GM19035 (cell line): Measurements from ENCODE around the gene USHBP1.

Experiments
- ATAC-seq: cut with Tn5 transposase; IDR thresholded peaks from one replicate; pipeline ENCODE4 v1.9.1; 2021; ENCODE audit not compliant: unreplicated experiment

Gene USHBP1

DNA sequence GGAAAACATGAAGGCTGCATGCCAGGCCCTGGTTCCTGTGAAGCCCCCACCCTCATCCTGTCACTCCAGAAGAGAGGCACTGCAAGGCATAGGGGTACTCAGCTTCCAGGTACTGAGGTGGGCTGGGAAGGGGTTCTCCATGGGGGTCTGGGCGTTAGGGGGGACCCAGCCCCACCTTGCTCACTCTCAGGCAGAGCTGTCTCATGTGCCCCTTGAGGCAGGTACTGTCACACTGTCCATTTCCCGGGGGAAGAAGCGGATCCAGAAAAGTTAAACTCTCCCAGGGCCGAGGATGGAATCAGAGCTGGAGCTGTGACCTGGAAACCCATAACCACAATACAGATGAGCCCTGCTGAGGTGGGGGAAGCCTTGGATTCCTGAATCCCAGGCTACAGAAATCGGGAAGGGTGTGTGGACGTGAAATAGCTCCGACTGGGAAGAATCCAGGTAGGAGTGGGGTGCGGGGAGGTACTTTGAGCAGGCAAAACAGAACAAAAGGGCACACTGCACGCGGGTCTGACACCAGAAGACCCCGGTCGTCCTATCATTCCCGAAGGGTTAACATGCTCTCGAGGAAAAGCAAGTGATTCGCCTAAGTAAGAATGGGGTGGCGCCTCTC is 49.9 kb downstream of the USHBP1 start:
- no peak for ATAC-seq

DNA sequence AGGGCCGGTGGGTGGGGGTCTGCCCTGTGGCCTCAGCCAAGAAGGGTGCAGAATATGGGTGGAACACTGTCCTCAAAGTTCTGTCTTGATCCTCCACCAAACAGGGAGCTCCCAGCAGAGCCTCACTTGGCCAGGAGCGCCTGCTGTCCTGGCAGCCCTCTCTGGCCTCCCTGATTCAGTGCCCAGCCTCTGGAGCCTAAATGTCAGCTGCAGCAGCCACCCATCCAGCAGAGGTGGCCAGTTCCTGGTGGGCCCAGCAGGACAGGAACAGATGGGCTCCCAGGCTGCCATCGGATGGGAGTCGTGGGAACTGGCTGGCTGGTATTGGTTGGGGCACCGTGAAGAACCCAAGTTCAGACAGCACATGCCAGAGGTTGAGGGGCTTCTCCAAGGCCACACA is 51.2 kb downstream of the USHBP1 start:
- ATAC-seq, result no peak

DNA sequence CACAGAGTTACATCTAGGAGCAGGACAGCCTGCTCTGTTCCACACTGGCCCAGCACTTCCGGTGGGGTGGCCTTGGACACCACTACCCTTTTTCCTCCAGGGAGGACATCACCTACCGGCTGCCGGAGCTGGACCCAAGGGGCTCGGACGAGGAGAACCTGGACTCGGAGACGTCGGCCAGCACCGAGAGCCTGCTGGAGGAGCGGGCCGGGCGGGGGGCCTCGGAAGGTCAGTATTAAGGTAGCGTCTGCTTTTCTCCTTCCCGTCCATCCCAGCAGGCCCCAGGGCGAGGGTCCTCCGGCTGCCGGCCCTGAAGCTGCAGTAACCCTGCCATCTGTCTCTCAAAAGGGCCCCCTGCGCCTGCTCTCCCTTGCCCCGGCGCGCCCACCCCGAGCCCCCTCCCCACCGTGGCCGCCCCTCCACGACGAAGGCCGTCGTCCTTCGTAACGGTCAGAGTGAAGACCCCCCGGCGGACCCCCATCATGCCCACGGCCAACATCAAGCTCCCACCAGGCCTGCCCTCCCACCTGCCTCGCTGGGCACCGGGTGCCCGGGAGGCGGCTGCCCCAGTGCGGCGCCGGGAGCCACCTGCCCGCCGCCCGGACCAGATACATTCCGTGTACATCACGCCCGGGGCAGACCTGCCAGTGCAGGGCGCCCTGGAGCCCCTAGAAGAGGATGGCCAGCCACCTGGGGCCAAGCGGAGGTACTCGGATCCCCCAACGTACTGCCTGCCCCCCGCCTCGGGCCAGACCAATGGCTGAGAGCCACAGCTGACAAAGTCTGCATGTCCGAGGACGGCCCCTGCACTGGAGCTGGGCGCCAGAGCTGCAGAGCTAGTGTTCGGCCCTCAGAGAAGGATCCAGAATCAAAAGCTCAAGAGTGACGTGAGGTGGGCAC is 52.7 kb downstream of the USHBP1 start:
- ATAC-seq, result no peak

DNA sequence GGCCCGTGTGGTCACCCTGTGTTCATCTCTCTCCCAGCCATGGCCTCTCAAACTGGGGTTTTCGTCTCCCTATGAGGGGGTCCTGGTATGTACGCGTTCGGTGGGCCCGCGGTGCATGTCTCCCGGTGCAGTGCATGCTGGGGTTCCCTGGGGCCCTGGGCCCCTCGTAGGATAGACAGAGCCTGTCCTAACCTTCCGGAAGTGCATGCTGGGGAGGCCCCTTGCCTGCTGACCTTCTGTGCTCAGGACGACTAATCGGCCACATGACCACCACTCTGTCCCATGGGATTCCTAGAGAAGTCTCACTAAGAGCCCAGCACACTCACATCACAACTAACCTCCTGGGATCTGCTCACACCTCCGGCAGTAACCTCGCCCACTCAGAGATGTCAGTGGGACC is 54.2 kb downstream of the USHBP1 start:
- ATAC-seq, result no peak

DNA sequence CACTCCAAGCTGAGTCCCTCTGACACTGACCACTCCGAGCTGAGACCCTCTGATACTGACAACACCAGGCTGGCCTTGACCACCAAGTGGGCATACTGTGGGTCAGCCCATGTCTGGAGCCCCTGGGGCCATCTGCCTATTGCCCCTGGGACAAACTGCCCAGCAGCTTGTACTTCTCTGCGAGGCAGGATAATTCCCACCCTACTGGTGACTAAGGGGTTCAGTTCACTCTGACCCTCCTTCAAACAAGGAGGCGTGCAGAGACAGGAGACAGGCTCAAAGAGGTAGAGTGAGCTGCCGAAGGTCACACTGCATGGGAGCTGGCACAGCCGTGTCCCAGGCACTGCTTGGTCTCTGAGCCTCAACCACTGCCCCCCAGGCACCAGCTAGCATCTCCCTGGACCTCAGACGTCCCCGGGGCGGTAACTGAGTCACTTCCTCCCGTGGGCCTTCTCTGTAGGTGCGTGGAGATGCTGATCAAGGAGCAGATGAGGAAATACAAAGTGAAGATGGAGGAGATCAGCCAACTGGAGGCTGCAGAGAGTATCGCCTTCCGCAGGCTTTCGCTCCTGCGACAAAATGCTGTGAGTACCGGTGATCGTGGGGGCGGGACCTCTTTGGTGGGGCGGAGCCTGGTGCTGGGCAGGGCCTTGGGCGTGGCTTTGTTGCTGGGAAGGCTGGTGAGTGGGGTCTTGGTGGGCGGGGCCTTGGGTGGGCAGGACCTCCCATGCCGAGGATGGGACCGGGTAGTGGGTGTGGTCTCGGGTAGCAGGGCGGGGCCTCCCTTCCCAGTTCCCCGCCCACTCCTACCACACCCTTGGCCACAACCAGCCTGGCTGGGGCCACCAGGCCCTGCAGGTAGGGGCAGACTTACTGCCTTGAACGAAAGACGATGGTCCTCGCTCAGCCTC is 55.2 kb downstream of the USHBP1 start:
- ATAC-seq, result peak; percentile 44

DNA sequence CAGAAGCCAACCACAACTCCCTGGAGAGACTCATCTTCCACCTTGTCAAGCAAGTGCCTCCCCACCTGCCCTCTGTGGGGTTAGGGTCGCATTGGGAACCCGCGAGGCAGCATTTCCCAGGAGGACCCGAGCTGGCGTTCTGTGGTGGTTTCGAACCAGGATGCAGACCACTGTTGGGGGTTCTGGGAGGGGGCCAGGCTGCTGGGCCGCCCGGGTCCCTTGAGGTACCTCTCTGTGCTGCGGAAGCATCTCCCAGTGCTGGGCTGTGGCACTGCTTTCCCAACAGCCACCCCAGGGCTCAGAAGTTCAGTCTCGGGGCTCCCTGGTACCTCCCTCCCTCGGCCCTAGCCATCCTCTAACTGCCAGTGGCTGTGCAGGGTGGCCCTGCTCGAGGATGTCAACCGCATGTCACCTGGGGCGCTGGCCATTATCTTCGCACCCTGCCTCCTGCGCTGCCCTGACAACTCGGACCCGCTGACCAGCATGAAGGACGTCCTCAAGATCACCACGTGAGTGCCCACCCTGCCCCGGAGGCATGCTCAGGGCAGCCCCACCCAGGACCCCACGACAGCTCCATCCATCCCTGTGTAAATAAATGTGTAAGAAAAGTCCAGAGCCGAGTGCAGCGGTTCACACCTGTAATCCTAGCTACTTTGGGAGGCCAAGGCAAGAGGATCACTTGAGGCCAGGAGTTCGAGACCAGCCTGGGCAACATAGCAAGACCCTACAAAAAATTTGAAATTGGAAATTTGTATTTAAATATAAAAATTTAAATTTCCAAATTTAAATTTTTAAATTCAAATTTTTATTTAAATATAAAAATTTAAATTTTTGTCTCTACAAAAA is 57.6 kb downstream of the USHBP1 start:
- no peak for ATAC-seq

DNA sequence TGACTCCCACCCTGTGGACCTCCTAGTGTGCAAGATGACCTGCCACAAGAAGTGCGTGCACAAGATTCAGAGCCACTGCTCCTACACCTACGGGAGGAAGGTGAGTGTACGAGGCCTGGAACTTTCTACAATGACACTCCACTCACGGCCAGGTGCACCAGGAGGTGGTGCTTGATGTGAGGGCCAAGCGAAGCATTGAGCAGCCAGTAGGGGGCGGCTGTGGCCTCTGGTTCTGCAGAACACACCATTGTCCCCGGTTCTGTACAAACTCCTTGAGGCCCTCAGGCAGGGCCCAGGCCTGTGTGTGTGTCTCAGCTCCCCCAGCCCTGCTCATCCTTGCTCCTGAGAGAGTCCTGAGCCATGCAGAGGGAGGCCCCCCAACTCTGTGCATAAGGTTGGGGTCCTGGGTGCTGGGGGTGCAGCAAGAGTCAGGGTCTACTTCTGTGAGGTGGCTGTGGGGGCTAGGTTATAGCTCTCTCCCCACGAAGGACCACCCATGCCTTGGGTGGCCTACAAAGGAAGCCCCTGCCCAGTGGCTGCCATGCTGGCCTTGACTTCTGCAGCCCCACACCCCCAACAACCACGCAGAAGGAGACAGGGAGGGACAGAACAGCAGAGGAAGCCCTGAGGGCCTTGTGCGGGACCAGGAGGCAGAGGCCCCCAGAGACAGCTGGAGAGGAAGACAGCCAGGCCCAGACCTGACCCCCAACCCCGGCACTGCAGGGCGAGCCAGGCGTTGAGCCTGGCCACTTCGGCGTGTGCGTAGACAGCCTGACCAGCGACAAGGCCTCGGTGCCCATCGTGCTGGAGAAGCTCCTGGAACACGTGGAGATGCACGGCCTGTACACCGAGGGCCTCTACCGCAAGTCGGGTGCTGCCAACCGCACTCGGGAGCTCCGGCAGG is 59.1 kb downstream of the USHBP1 start:
- ATAC-seq, result no peak

DNA sequence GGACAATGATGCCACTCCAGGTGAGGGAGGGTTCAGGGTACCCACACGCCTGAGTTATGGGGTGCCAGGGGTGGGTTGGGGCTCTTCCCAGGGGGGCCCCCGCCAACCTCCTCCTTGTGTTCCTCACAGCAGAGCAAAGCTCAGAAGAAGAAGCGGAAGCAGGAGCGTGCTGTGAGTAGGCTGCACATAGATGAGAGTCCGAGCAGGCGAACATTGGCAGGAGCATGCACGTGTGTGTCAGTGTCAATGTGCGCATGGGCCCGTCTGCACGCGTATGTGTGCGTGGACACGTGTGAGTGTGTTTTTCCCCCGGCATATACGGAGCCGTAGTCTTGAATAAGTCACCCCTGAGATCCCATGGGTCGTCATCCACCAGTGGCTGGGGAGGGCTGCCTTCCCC is 61.8 kb downstream of the USHBP1 start:
- ATAC-seq, result no peak

DNA sequence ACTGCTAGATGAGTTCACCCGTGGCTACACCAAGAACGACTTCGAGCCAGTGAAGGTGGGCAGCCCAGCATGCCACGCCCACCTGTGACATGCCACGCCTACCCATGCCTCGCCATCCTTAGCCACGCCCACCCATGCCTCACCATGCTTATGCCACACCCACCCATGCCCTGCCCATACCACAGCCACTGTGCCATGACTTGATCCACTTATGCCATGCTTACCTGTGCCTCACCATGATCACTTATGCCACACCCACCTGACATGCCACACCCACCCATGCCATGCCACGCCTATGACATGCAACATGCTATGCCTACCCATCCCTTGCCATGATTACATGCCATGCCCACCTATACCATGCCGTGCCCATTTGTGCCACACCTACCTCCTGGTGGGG is 62.3 kb downstream of the USHBP1 start:
- no peak for ATAC-seq

DNA sequence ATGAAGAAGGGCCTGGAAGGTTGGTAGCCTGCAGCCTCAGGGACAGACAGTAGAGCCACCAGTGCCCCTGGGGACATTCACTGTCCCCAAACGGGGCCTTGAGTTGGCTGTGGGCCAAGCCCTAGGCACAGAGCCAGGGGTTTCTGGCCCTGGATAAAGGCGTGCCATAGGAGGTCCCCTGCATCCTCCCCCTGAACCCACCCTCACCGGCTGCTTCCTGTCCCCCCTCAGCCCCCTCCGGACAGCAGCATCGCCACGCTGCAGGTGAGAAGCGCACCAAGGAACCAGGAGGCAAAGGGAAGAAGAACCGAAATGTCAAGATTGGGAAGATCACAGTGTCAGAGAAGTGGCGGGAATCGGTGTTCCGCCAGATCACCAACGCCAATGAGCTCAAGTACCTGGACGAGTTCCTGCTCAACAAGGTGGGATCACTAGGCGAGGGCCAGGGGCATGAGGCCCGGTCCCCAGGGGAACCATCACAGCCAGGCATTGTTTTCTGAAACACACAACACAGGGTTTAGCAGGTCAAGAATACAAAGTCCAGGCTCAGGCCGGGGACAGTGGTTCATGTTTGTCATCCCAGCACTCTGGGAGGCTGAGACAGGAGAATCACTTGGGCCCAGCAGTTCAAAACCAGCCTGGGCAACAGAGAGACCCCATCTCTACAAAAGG is 64.0 kb downstream of the USHBP1 start:
- no peak for ATAC-seq
